ENCODE data around the gene EYS.

EYS gene

DNA sequence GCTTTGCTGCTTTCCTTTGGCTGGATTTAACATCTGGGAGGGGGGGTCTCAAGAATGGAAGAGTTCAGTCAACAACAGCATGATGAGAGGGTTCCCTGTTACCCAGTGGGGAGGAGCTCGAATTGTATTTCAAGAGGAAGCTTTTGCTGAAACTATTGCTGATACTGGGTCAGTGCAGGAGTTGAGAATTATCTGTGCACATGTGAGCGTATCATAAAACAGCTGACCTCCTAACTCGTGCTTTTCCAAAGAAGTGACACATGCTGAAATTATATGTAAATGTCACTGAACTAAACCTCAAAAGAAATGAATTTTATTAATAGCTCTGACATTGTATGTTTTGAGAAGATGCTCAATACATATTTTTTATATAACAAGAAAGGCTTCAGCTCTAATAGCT is 1975.1 kb downstream of the EYS start:
- Mint-ChIP-seq H3K4me3 (no peak overlapping the region), H3K4me1 (no peaks in the 10 kb centered on the region), H3K27ac (no peak overlapping the region), H3K9me3 (peaks cover 6% of the 10 kb centered on the region), H3K36me3 (no peaks in the 10 kb centered on the region)
- DNase-seq (ENCODE audit: low spot score in 2 of 2) (no peak), ATAC-seq (no peak)

GRCh38 chr6:63730311-63730710 is 1976.7 kb downstream of the EYS start:
- H3K36me3 Mint-ChIP-seq: no peaks in the 10 kb centered on the region
- DNase-seq (ENCODE audit: low spot score in 2 of 2) (no peak), ATAC-seq (no peak)
- H3K4me1 Mint-ChIP-seq: no peaks in the 10 kb centered on the region
- H3K4me3 Mint-ChIP-seq: no peak overlapping the region
- H3K9me3 Mint-ChIP-seq: peaks cover 1% of the 10 kb centered on the region
- no peak overlapping the region for H3K27ac Mint-ChIP-seq

DNA sequence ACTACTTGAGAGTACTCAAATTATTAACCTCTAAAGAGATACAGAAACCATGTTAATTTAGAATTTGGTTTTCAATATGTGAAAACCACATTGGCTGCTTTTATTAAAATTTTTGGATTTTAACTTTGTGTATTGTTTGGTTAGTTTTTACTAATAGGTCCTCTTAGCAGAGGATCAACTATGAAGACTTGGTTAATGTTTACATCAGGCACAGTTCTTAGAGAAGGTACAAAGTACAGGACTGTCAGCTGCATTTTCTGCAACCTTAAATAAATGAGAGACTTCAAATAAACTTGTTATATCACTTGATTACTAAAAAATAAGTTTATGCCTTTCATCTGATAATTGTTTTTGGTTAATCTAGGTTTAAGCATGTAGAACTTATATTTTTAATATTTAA is 1982.3 kb downstream of the EYS start:
- Mint-ChIP-seq H3K27ac (no peak overlapping the region), H3K4me1 (no peaks in the 10 kb centered on the region), H3K4me3 (no peak overlapping the region), H3K9me3 (no peaks in the 10 kb centered on the region), H3K36me3 (no peaks in the 10 kb centered on the region)
- ATAC-seq (no peak), DNase-seq (ENCODE audit: low spot score in 2 of 2) (no peak)

GRCh38 chr6:63721181-63721580 is 1985.8 kb downstream of the EYS start:
- Mint-ChIP-seq H3K36me3 (peaks cover 6% of the 10 kb centered on the region), H3K4me3 (no peak overlapping the region), H3K27ac (no peak overlapping the region), H3K9me3 (no peaks in the 10 kb centered on the region), H3K4me1 (no peaks in the 10 kb centered on the region)
- DNase-seq (ENCODE audit: low spot score in 2 of 2): no peak
- no peak for ATAC-seq

- Mint-ChIP-seq H3K36me3 (peaks cover 37% of the 10 kb centered on the region), H3K4me1 (peaks cover 7% of the 10 kb centered on the region), H3K4me3 (no peak overlapping the region), H3K27ac (no peak overlapping the region), H3K9me3 (no peaks in the 10 kb centered on the region)
- ATAC-seq (no peak), DNase-seq (ENCODE audit: low spot score in 2 of 2) (no peak)
Observed at GRCh38 chr6:63716169-63716568, 1990.9 kb downstream of the EYS start.

DNA sequence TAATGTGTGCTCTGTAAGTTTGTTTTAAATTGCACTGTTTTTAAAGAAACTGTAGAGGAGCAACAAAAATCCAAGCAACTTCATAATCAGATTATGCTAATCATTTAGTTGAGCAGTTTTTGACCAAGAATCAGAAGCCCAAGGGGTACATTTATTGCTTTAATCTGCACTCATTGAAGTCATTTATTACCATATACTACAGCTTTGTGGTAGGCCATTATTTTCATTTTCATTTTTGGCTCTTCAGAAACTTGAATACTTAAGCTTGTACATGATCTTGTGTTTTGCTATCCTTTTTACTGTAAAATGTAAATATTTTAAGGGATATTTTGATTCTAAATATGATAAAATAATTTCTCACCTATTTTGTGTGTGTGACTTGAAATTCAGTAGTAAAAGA is 1992.9 kb downstream of the EYS start:
- Mint-ChIP-seq H3K4me3 (no peak overlapping the region), H3K9me3 (no peaks in the 10 kb centered on the region), H3K27ac (no peak overlapping the region), H3K36me3 (peaks cover 57% of the 10 kb centered on the region), H3K4me1 (peaks cover 7% of the 10 kb centered on the region)
- no peak for ATAC-seq
- no peak for DNase-seq (ENCODE audit: low spot score in 2 of 2)

GRCh38 chr6:63713332-63713731 is 1993.7 kb downstream of the EYS start:
- Mint-ChIP-seq H3K4me1 (peaks cover 7% of the 10 kb centered on the region), H3K4me3 (no peak overlapping the region), H3K36me3 (peaks cover 65% of the 10 kb centered on the region), H3K9me3 (no peaks in the 10 kb centered on the region), H3K27ac (peak overlapping the region; percentile 15)
- no peak for ATAC-seq
- DNase-seq (ENCODE audit: low spot score in 2 of 2): no peak

- H3K4me1 Mint-ChIP-seq: peaks cover 20% of the 10 kb centered on the region
- peaks cover 97% of the 10 kb centered on the region for H3K36me3 Mint-ChIP-seq
- no peaks in the 10 kb centered on the region for H3K9me3 Mint-ChIP-seq
- no peak for DNase-seq (ENCODE audit: low spot score in 2 of 2)
- no peak overlapping the region for H3K27ac Mint-ChIP-seq
- ATAC-seq: no peak
- no peak overlapping the region for H3K4me3 Mint-ChIP-seq
Observed at GRCh38 chr6:63709148-63709547, 1997.9 kb downstream of the EYS start.

DNA sequence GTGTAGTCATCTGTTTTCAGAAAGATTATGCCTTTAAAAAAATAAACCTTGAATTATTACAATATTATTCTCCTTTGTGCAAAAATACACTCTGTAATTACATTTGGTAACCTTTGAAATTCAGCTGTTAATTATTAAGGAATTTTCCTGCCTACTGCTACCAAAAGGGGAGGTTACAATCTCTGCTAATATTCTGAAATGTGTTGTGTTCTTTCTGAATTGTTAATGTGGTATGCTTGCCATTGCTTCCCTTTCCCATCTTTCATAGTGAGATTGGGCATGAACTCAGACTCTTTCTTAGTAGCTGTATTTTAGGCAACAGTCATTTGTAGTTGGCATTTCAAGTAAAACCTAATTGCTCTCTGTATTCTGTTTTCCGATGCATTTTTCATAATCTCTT is 1998.4 kb downstream of the EYS start:
- Mint-ChIP-seq H3K4me1 (peaks cover 20% of the 10 kb centered on the region), H3K9me3 (no peaks in the 10 kb centered on the region), H3K36me3 (peaks cover 97% of the 10 kb centered on the region), H3K27ac (no peak overlapping the region), H3K4me3 (no peak overlapping the region)
- ATAC-seq (no peak), DNase-seq (ENCODE audit: low spot score in 2 of 2) (no peak)

GRCh38 chr6:63706630-63707029 is 2000.4 kb downstream of the EYS start:
- peaks cover 13% of the 10 kb centered on the region for H3K4me1 Mint-ChIP-seq
- no peaks in the 10 kb centered on the region for H3K9me3 Mint-ChIP-seq
- H3K4me3 Mint-ChIP-seq: no peak overlapping the region

GRCh38 chr6:63705707-63706106 is 2001.3 kb downstream of the EYS start:
- Mint-ChIP-seq H3K9me3 (no peaks in the 10 kb centered on the region), H3K36me3 (peaks cover 97% of the 10 kb centered on the region), H3K4me3 (no peak overlapping the region), H3K4me1 (peaks cover 13% of the 10 kb centered on the region), H3K27ac (peak overlapping the region; percentile 29)
- DNase-seq (ENCODE audit: low spot score in 2 of 2) (no peak), ATAC-seq (peak; percentile 76)

More at GRCh38 chr6:63706630-63707029, 2000.4 kb downstream of the EYS start:
- no peak for DNase-seq (ENCODE audit: low spot score in 2 of 2)
- no peak overlapping the region for H3K27ac Mint-ChIP-seq
- peaks cover 97% of the 10 kb centered on the region for H3K36me3 Mint-ChIP-seq
- no peak for ATAC-seq

- no peak overlapping the region for H3K27ac Mint-ChIP-seq
- no peaks in the 10 kb centered on the region for H3K9me3 Mint-ChIP-seq
- ATAC-seq: no peak
- H3K4me3 Mint-ChIP-seq: no peak overlapping the region
- H3K4me1 Mint-ChIP-seq: peaks cover 8% of the 10 kb centered on the region
- no peak for DNase-seq (ENCODE audit: low spot score in 2 of 2)
- peaks cover 41% of the 10 kb centered on the region for H3K36me3 Mint-ChIP-seq
Observed at GRCh38 chr6:63690221-63690620, 2016.8 kb downstream of the EYS start.

DNA sequence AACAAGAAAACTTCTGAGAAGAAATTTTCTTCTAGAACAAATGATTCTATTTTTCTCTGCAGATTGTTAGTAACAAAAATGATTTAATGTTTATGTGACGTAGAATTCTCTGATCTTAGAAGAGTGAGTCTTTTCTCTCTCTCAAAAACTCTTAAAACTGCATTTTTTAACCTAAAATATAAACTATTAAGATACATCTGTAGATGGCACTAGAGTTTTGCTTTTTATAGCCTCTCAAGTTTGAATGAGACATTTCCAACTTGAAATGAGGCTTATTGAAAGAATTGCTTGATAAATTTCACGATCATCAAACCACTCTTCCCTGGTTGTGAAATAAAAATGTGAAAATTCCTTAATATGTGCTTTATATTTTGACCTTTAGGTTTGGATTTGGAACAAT is 2017.6 kb downstream of the EYS start:
- ATAC-seq: no peak
- Mint-ChIP-seq H3K27ac (no peak overlapping the region), H3K9me3 (no peaks in the 10 kb centered on the region), H3K36me3 (peaks cover 41% of the 10 kb centered on the region), H3K4me3 (no peak overlapping the region), H3K4me1 (peaks cover 12% of the 10 kb centered on the region)
- no peak for DNase-seq (ENCODE audit: low spot score in 2 of 2)

GRCh38 chr6:63685446-63686379 is 2021.3 kb downstream of the EYS start:
- Mint-ChIP-seq H3K4me1 (peaks cover 28% of the 10 kb centered on the region), H3K27ac (peak overlapping the region; percentile 12), H3K9me3 (no peaks in the 10 kb centered on the region), H3K36me3 (peaks cover 59% of the 10 kb centered on the region), H3K4me3 (no peak overlapping the region)
- DNase-seq (ENCODE audit: low spot score in 2 of 2) (no peak), ATAC-seq (no peak)

DNA sequence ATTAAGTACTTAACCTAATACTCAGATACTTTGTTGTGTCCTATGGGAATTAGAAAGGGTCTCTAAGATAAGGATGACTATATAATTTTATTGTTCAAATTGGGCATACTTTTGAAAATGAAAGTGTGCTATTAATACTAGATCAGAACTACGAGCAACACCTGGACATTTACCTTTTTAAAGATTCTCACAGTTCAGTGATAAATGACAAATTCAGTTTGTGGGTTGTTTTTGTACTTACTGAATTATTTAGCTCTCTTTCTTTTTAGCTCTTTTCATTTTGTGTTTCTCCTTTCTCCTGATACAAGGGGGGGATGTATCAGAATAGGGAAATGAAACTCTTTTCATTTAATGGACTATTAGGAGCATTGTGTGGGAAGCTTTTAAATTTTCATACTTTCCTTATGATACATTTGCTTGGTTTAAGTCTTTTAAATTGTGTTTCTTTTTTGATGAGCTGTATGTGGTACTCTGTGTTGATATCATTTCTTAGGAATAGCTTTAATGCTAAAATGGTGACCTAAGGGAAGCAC is 2023.9 kb downstream of the EYS start:
- Mint-ChIP-seq H3K4me3 (no peak overlapping the region), H3K9me3 (no peaks in the 10 kb centered on the region), H3K4me1 (peaks cover 48% of the 10 kb centered on the region), H3K27ac (no peak overlapping the region), H3K36me3 (peaks cover 68% of the 10 kb centered on the region)
- no peak for ATAC-seq
- DNase-seq (ENCODE audit: low spot score in 2 of 2): no peak

- Mint-ChIP-seq H3K27ac (no peak overlapping the region), H3K4me1 (peaks cover 37% of the 10 kb centered on the region), H3K9me3 (no peaks in the 10 kb centered on the region), H3K36me3 (peaks cover 36% of the 10 kb centered on the region), H3K4me3 (no peak overlapping the region)
- DNase-seq (ENCODE audit: low spot score in 2 of 2) (no peak), ATAC-seq (no peak)
Observed at GRCh38 chr6:63677282-63677681, 2029.7 kb downstream of the EYS start.
